Nephron progenitor cell (in vitro differentiated cells): ENCODE measurements around the gene ZDHHC14.
A peak's percentile ranks its signal among the peaks of the same experiment; 100 is the strongest.

Source experiments
- DNase-seq: peaks from one replicate; pipeline ENCODE4 v3.0.0; 2021
- H3K27ac Mint-ChIP-seq: 2 replicates; pipeline ENCODE4 v1.8.0; 2021; ENCODE audit warnings: mild to moderate bottlenecking, moderate library complexity, mixed read lengths
- H3K27me3 Mint-ChIP-seq: 2 replicates; pipeline ENCODE4 v1.8.0; 2021; ENCODE audit warnings: mild to moderate bottlenecking, low read depth, mixed read lengths; ENCODE audit not compliant: poor library complexity
- H3K36me3 Mint-ChIP-seq: 2 replicates; pipeline ENCODE4 v1.8.0; 2021; ENCODE audit warnings: low read depth, mixed read lengths
- H3K4me1 Mint-ChIP-seq: 2 replicates; pipeline ENCODE4 v1.8.0; 2021; ENCODE audit warnings: mixed read lengths
- H3K4me3 Mint-ChIP-seq: 2 replicates; pipeline ENCODE4 v1.8.0; 2021; ENCODE audit warnings: mild to moderate bottlenecking, moderate library complexity, mixed read lengths
- H3K9me3 Mint-ChIP-seq: 2 replicates; pipeline ENCODE4 v1.8.0; 2021; ENCODE audit warnings: mild to moderate bottlenecking, moderate library complexity, mixed read lengths
- CTCF ChIP-seq: fragments of 200-600 bp; sonication (generic); IDR thresholded peaks from 2 replicates; pipeline ENCODE4 v1.5.0; 2021; ENCODE audit warnings: antibody characterized with exemption

The ZDHHC14 gene

GRCh38 chr6:157533048-157533871 is 152.3 kb downstream of the ZDHHC14 start:
- no peak for TF ChIP-seq CTCF

GRCh38 chr6:157534134-157534871 is 153.3 kb downstream of the ZDHHC14 start:
- Mint-ChIP-seq H3K4me3 (no peak overlapping the region), H3K4me1 (peaks cover 65% of the 10 kb centered on the region), H3K27ac (no peak overlapping the region)

More at GRCh38 chr6:157533048-157533871, 152.3 kb downstream of the ZDHHC14 start:
- Mint-ChIP-seq H3K4me1 (peaks cover 61% of the 10 kb centered on the region), H3K27ac (no peak overlapping the region), H3K27me3 (no peaks in the 10 kb centered on the region), H3K9me3 (no peaks in the 10 kb centered on the region), H3K36me3 (no peaks in the 10 kb centered on the region), H3K4me3 (peak overlapping the region; percentile 41)
- DNase-seq: peak; percentile 26

GRCh38 chr6:157534977-157535339 is 154.0 kb downstream of the ZDHHC14 start:
- Mint-ChIP-seq H3K27ac (no peak overlapping the region), H3K36me3 (no peaks in the 10 kb centered on the region), H3K4me3 (no peak overlapping the region), H3K4me1 (peaks cover 65% of the 10 kb centered on the region), H3K27me3 (peaks cover 6% of the 10 kb centered on the region), H3K9me3 (peaks cover 3% of the 10 kb centered on the region)
- no peak for TF ChIP-seq CTCF
- no peak for DNase-seq

More at GRCh38 chr6:157534134-157534871, 153.3 kb downstream of the ZDHHC14 start:
- Mint-ChIP-seq H3K36me3 (no peaks in the 10 kb centered on the region), H3K27me3 (peaks cover 6% of the 10 kb centered on the region), H3K9me3 (peaks cover 3% of the 10 kb centered on the region)
- no peak for TF ChIP-seq CTCF
- no peak for DNase-seq

- peaks cover 3% of the 10 kb centered on the region for H3K9me3 Mint-ChIP-seq
- H3K4me1 Mint-ChIP-seq: peaks cover 68% of the 10 kb centered on the region
- H3K27me3 Mint-ChIP-seq: peaks cover 6% of the 10 kb centered on the region
- no peaks in the 10 kb centered on the region for H3K36me3 Mint-ChIP-seq
- no peak for DNase-seq
- H3K27ac Mint-ChIP-seq: no peak overlapping the region
- no peak overlapping the region for H3K4me3 Mint-ChIP-seq
- no peak for TF ChIP-seq CTCF
Observed at GRCh38 chr6:157535340-157536222, 154.6 kb downstream of the ZDHHC14 start.

GRCh38 chr6:157536223-157536545 is 155.2 kb downstream of the ZDHHC14 start:
- no peak overlapping the region for H3K4me3 Mint-ChIP-seq
- H3K4me1 Mint-ChIP-seq: peaks cover 62% of the 10 kb centered on the region
- no peak overlapping the region for H3K27ac Mint-ChIP-seq
- DNase-seq: no peak
- no peak for TF ChIP-seq CTCF
- H3K9me3 Mint-ChIP-seq: peaks cover 3% of the 10 kb centered on the region
- H3K36me3 Mint-ChIP-seq: no peaks in the 10 kb centered on the region
- peaks cover 6% of the 10 kb centered on the region for H3K27me3 Mint-ChIP-seq
